ENCODE measurements around the gene ARL4D.

Gene ARL4D, protein sequence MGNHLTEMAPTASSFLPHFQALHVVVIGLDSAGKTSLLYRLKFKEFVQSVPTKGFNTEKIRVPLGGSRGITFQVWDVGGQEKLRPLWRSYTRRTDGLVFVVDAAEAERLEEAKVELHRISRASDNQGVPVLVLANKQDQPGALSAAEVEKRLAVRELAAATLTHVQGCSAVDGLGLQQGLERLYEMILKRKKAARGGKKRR

DNA sequence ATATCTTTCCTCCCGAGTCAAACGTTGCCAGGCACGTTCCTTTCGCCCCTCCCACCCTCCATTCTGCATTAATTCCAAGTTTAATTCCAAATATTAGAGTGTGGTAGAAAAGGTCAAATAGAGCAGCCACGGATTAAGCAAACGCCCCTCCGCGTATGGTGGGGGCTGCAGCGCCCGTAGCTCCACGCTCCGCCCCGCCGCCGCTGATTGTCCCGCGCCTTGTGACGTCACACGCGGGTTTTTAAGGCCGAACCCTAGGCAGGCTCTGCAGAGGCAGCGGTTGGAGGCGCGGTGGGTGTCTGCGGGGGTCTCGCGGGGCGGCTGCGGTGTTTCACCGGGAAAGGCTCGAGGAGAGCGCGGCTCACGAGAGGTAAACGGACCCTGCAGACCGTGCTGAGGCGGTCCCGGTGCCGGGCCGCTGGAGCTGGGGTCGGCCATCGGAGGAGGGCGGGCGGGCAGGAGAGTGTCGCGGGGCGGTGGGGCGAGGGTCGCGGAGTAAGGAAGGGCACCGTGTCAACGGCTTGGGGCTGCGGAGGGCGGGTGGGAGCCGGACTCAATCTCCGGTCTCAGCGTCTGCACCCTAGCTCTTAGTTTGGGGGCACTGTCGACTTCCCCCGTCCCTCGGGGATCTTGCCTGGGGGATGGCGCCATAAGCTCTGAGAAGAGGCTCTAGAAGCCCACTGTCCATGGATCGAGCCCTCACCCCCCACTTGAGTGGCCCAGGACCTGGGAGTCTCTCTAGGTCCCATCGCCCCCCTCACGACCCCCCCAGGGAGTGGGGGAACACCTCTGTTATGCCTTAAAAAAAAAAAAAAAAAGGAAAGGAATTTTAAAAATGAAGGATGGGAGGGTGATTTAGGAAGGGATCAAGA, at the start of gene ARL4D:
TSS of gene ARL4D (plus strand) at position 270 of the 872 bp plus-strand sequence. CDS start 740 bp downstream, outside the sequence.
- ChIA-PET POLR2A (interaction anchor here (0.5 to 2.6 kb wide), 5 partner anchors 11 to 451 kb away, joined by 4 to 12 read pairs (median 8); partner anchors contain the start of gene DHX8), CTCF (interaction anchor here (1.0 to 11.8 kb wide), 4 partner anchors 18 to 177 kb away, joined by 3 to 266 read pairs (median 3); partner anchors contain the start of gene DHX8)
- peak; percentile 75 for DNase-seq (ENCODE audit: extremely low spot score)
- TF ChIP-seq, protein P1, sequence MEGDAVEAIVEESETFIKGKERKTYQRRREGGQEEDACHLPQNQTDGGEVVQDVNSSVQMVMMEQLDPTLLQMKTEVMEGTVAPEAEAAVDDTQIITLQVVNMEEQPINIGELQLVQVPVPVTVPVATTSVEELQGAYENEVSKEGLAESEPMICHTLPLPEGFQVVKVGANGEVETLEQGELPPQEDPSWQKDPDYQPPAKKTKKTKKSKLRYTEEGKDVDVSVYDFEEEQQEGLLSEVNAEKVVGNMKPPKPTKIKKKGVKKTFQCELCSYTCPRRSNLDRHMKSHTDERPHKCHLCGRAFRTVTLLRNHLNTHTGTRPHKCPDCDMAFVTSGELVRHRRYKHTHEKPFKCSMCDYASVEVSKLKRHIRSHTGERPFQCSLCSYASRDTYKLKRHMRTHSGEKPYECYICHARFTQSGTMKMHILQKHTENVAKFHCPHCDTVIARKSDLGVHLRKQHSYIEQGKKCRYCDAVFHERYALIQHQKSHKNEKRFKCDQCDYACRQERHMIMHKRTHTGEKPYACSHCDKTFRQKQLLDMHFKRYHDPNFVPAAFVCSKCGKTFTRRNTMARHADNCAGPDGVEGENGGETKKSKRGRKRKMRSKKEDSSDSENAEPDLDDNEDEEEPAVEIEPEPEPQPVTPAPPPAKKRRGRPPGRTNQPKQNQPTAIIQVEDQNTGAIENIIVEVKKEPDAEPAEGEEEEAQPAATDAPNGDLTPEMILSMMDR (IDR thresholded peaks at IDR 0.05; ENCODE audit: control extremely low read depth, extremely low read depth, low read depth, missing control alignments): no peak

DNA sequence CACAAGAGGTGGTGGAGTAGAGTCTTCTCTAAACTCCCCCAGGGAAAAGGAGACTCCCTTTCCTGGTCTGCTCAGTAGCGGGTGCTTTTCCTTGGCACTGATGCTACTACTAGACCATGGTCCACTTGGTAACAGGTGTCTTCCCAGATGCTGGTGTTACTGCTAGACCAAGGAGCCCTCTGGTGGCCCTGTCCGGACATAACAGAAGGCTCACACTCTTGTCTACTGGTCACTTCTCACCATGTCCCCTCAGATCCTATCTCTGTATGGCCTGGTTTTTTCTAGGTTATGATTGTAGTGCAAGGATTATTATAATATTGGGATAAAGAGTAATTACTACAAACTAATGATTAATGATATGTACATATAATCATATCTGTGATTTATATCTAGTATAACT, 49.7 kb upstream of the ARL4D start:
- DNase-seq (ENCODE audit: extremely low spot score): no peak
- POLR2A ChIA-PET: no interaction called here
- CTCF ChIA-PET: no interaction called here
- TF ChIP-seq, protein P1 (IDR thresholded peaks at IDR 0.05; ENCODE audit: control extremely low read depth, extremely low read depth, low read depth, missing control alignments): no peak

DNA sequence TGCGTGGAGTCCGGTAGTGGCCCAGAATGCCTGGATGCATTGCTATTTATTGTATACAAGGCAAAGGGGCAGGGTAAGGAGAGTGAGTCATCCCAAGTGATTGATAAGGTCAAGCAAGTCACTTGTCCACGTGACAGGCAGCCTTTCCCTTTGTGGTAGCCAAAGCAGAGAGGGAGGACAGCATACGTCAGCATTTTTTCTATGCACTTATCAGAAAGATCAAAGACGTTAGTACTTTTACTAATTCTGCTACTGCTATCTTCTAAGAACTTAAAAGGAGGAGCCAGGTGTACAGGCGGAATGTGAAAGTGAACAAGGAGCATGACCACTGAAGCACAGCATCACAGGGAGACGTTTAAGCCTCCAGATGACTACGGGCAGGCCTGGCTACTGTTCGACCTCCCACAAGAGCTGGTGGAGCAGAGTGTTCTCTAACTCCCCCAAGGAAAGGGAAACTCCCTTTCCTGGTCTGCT, 47.9 kb upstream of the ARL4D start:
- TF ChIP-seq, protein P1 (IDR thresholded peaks at IDR 0.05; ENCODE audit: control extremely low read depth, extremely low read depth, low read depth, missing control alignments): no peak
- ChIA-PET POLR2A (no interaction called here), CTCF (interaction anchor here (1.0 kb wide), 1 partner anchor 12 kb away, joined by 3 read pairs; no protein-coding TSS in a partner anchor)
- no peak for DNase-seq (ENCODE audit: extremely low spot score)

DNA sequence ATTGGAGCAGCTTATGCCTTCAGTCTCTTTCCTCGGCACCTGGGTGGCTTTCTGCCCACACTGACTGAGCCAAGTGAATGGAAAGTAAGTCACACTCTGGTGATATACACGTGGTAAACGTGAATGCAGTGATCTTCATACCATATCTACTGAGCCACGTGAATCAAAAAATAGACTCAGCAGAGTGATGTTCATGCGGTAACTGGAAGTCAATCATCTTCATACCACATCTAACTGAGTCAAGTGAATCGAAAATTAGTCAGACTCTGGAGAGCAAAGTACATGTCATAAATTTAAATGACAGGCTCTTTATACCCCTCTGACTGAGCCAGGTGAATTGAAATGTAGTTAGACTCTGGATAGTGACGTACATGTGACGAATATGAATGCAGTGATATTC, 47.1 kb upstream of the ARL4D start:
- TF ChIP-seq, protein P1 (IDR thresholded peaks at IDR 0.05; ENCODE audit: control extremely low read depth, extremely low read depth, low read depth, missing control alignments): no peak
- CTCF ChIA-PET: no interaction called here
- POLR2A ChIA-PET: no interaction called here
- DNase-seq (ENCODE audit: extremely low spot score): no peak

- ChIA-PET POLR2A (no interaction called here), CTCF (interaction anchor here (1.6 to 2.7 kb wide), 3 partner anchors 10 to 18 kb away, joined by 4 to 11 read pairs (median 5); no protein-coding TSS in a partner anchor)
- DNase-seq (ENCODE audit: extremely low spot score): no peak
- TF ChIP-seq, protein P1 (IDR thresholded peaks at IDR 0.05; ENCODE audit: control extremely low read depth, extremely low read depth, low read depth, missing control alignments): no peak
Measured at GRCh38 chr17:43352579-43353331, 46.0 kb upstream of the ARL4D start.

DNA sequence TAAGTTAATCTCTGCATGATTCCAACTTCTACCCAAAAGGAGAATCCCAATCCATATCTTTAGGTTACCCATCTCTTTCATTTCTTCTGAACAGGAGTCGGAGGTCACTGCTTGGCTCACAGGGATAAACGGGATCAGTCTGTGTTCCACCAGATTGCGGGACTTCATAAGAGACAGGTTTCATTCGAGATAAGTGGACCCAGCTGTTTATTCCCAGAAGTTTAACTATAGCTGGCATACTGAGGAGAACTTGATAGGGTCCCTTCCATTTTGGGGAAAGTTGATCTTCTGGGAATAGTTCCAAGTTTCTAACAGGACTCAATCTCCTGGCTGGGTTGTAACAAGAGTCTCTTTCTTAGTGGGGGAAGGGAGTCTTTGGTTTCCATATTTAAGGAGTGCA, 45.4 kb upstream of the ARL4D start:
- no peak for DNase-seq (ENCODE audit: extremely low spot score)
- POLR2A ChIA-PET: interaction anchor here (0.6 kb wide), 1 partner anchor 14 kb away, joined by 3 read pairs; no protein-coding TSS in a partner anchor
- TF ChIP-seq, protein P1 (IDR thresholded peaks at IDR 0.05; ENCODE audit: control extremely low read depth, extremely low read depth, low read depth, missing control alignments): no peak
- CTCF ChIA-PET: interaction anchor here (1.6 to 2.7 kb wide), 3 partner anchors 10 to 19 kb away, joined by 4 to 11 read pairs (median 5); no protein-coding TSS in a partner anchor

Measured in GM10248 (cell line).